Measurements from ENCODE around the gene MICAL2.

The MICAL2 gene

GRCh38 chr11:12098601-12099000 lies 11.8 kb upstream of the MICAL2 start:
- no peak for DNase-seq

GRCh38 chr11:12099132-12099873 lies 11.1 kb upstream of the MICAL2 start:
- DNase-seq: no peak

DNA sequence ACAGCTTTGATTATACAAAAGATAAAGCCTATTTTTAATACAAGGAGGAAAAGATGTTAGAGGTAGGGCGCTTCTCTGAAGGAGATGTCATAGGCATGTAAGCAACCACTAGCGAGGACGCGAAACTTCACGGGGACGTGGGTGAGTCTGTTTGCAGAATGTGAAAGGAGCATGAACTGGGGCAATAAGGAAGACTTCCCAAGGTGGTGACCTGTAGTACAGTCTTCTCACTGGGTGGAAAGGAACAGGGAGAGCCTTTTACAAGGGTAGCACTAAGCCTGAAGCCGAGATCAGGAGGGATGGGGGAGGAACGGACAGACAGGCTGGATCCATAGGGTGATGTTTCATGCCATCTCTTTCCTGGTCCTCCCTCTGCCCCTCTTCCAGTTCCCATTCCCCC lies 10.0 kb upstream of the MICAL2 start:
- DNase-seq: no peak

DNA sequence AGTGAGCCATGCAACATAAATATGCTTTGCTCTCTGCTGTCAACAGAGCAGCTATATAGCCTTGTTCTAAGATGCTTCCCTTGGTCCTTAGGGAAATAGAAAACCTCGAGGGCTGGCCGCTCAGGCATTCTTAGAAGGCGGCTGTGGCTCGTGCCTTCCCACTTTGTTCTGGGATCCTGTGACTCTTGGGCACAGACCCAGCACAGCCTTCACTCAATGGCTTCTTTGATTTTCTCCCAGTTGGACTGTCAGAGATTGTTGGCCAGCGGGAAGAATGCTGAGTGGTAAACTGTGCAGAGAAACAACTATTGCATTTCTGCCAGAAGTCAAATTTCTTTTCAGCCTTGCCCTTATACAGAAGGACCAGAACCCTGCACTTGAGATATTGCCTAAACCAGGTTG lies 9.5 kb upstream of the MICAL2 start:
- no peak for DNase-seq

- no peak for DNase-seq
Measured at GRCh38 chr11:12101318-12101717, 9.1 kb upstream of the MICAL2 start.

DNA sequence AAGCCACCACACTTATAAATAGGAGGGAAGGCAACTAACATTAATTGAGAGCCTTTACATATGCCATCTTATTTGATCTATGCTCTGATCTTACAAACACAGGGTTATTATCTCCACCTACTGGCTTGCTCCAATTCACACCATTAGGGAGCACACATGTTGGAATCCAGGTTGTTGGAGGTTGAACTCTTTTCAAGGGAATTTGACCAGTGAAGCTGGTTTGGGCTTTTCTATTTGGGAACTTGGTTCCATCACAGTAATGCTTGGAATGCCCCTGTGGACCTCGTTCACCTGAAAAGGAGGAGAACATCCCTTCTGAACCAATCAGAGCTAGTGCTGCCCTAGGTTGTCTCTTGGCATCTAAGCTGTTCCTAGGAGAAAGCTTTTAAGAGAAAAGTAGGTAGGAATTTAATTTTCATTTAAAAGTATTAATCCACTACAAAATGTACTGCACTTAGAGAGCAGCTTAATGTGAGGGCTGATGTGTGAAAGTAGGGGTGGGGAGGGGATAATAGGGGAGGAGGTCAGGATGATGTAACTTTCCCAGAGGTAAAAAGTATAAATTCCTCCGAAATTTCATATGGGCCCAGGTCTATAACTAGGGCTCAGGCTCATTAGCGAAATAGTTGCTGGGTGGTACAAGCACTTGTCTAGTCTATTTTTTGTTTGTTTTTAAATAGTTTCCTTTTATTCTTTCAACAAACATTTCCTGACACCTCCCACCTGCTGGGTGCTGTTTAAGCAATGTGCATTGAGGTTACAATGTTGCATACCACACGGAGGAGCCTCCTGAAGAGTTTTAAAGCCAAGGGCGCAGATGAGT lies 7.6 kb upstream of the MICAL2 start:
- DNase-seq: no peak

DNA sequence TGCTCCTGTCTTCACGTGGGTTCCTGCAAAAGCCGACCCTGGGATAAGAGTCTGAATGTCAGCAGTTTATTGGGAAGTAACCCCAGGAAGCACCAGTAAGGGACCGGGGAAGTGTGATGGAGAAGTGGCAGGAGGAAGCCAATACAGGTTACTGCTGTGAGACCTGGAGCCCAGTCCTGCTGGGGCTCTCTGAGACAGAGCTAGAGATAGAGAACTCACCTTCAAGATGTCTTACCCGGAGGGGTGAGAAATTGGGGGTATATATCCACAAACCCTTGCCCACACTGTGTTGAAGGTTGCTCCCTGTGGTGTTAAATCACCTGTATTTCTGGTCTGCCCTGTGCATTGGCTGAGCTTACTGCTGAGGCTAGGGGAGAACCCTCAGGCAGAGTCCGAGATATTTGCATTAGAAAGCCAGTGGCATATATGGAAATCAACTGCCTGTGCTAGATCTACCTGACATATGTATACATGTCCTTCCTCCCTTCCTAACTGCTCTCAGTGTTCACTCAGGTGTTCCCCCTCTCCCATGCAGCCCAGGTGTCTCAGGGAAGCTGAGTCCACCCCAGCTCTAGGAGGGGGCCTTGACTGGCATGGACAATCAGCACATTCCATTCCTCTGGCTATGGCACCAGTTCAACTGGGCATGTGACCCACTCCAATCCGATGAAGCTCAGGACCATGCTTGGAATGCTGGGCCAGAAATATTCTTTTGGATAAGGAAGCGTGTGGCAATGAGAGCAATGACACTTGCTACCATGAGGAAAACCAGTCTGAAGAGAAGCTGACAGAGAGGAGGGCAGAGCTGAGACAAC lies 6.8 kb upstream of the MICAL2 start:
- no peak for DNase-seq

DNA sequence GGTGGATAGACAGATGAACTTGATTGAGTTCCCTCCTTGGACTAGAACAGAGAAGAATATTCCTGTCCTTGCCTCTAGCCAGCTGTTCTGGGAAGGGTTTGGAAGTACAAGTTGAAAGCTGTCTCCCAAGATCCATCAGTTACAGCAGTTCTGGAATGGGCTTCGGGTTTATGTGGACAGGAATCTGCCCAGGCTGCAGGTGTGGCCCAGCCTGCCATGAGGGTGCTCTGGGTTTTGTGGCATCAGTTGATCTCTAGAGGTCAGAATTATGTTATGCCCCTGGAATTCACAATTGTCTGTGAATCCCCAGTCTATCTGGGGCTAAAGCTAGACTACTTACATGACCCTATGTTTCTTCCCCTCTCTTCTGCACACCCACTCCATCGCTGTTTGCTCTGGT lies 4.9 kb upstream of the MICAL2 start:
- no peak for DNase-seq

DNA sequence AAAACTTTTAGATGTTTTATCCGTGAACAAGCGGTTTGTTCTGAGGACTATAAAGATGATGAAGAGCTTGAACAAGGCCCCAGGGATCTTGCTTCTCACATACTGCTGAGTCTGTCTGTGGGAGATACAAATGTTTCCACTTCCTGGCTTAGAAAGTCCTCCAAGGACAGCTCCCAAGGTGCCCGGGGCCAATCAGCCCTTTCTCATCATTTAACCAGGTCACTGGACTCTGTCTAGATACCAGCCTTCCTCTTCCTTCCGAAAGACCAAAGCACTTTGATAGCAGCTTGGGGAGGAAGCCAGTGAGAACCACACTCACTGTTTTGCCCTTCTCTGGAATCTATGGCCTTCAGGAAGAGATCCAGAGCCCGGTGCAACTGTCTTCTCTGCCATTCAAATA lies 4.3 kb upstream of the MICAL2 start:
- no peak for DNase-seq

DNA sequence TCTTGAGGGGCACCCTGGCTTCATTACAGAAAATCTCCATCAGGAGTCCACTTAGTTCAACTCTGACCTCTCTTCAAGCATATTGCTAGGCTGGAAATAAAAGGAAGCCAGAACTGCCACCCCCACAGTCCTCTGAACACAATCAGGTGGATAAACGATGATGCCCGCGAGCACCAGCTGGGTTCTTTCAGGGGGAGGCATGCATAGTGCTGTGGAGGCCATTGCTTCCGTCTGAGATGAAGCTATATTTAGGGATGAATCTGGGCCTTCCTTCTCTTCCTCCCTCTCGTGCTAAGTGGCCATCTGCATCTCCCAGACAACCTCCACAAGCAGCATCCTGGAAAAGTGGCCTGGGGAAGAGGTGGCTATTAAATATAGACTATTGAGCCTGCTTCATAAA lies 3.9 kb upstream of the MICAL2 start:
- DNase-seq: no peak

GRCh38 chr11:12108875-12109453 lies 1.4 kb upstream of the MICAL2 start:
- DNase-seq: no peak

DNA sequence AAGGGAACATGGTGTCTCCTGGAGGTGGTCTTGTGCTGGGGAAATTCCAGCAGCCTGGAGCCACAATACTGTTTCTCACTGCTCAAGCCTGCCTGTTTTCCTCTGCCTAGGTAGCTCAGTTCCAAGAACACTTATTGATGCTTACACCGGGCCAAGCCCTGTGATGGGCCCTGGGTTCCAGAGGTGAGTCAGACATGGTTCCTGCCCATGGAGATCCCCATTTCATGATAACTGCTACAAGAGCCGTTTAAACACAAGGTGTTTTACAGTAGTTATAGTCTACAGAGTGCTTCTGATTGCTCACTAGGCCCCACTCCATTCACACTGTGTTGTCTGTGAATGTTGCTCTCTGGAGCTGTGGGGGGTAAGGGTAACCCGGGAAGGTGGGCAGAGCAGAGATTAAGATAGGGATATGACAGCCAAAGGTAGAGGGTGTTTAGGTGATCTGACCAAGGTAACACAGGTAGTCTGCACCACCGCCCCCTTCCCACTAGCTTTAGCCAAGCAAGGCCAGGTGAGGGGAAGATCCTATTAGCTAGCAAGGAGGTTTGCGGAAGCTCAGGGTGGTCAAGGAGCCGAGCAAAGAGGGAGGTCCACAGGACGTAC lies 696 bp upstream of the MICAL2 start:
- DNase-seq: no peak

- no peak for DNase-seq
Measured at GRCh38 chr11:12110714-12111548, 541 bp downstream of the MICAL2 start.

DNA sequence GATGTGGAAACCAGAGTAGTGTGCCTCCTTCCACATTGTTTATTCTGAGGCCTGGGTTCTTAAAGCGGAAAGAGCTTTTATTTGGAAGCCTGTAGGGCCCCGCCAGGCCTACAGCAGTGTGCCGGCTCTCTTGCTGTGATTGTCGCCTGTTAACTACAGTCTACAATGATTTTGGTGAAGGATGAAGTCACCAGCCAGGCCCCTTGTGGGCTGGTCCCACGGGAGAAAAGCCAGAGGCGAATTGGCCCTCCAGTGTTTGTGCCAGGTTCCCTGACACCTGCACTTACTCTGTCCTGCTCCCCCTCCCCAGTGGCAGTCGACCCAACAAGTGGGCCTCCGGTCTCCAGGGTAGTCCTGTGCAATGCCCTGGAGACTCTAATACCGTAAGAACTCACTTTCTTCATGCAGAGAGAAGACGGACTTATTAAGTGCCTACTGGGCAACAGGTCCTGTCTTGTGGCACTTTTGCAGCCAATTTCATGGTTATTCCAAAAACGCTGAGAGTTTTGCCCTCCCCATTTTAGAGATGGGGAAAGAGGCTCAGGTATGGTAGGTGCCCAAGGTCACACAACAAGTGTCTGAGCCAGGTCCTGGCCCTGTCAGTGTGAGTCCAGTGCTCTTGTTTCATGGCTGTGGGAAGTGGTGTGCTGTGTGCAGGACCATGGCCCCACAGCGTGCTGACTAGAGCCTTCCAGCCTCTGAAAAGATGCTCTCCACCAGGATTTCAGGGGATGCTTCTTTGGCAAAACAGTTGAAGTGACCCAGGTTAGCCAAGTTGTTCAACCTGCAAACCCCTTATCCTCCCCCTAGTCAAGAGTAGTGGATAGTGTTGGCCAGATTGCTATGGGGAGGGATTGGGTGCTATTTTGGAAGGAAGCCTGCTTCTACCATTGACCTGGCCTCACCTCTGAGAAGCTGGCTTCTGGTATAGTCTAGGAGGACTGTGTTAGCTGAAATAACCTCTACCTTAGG lies 1.4 kb downstream of the MICAL2 start:
- DNase-seq: peak; percentile 32

GRCh38 chr11:12112750-12113149 lies 2.4 kb downstream of the MICAL2 start:
- DNase-seq: no peak

DNA sequence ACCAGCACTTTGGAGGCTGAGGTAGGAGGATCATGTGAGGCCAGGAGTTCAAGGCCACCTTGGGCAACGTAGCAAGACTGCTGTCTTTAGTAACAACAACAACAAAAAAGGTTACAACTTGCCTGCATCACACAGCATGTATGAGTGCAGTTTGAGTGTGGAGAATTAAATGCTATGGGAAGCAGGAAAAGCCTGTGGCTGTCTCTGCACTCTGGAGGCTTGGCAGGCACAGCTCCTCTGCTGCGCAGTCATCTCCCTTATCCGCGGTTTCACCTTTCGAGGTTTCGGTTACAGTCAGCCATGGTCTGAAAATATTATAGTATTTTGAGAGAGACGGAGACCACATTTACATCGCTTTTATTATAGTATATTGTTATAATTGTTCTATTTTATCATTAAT lies 2.9 kb downstream of the MICAL2 start:
- no peak for DNase-seq

- DNase-seq: no peak
Measured at GRCh38 chr11:12114193-12115033, 4.0 kb downstream of the MICAL2 start.

GRCh38 chr11:12116425-12117032 lies 6.1 kb downstream of the MICAL2 start:
- DNase-seq: no peak

DNA sequence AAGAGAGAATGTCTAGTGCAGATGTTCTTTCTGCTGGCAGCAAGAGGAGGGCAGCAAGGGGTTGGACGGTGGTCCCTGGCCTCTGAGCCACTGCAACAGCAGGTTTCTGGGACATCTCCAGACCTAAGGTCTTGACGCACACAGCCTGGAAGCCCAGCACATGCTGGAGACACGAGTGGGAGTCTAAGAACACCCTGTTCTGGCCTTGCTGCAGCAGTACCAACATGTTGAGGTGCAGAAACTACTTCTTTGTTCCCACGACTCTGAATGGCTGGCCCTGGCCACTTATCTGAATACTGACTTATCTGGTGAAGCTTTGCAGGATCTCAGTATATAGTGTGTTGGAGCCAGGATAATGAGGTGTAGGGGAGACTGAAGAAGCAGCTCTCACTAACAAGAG lies 6.8 kb downstream of the MICAL2 start:
- no peak for DNase-seq

Data from NCI-H1436 treated with DMSO at 0.1 percent for 48 hours (cell line).